SJCRH30 (cell line): ENCODE measurements around the gene EAF1. TPM values are rescaled to one million over a fixed set of nuclear protein-coding genes. Genes with fewer than 3 reads are reported as not detected.
"Not testable (repeated sequence)": the region's sequence is repeated elsewhere in the genome, so short reads cannot be mapped to it uniquely, and the experiment has no call there.

Experiments used
- DNase-seq, 2 experiments: peaks; one replicate each; pipeline ENCODE4 v3.0.0-alpha.2; 2015 to 2020
- H3K27ac ChIP-seq: fragments of 250-450 bp; sonication (Bioruptor Pico); 2 replicates; pipeline ENCODE4 v1.5.1; 2020; ENCODE audit warnings: mild to moderate bottlenecking, moderate library complexity
- H3K27me3 ChIP-seq: fragments of 250-450 bp; sonication (Bioruptor Pico); 2 replicates; pipeline ENCODE4 v1.5.1; 2020; ENCODE audit warnings: mild to moderate bottlenecking, moderate library complexity
- H3K36me3 ChIP-seq: fragments of 250-450 bp; sonication (Bioruptor Pico); 2 replicates; pipeline ENCODE4 v1.5.1; 2020; ENCODE audit warnings: mild to moderate bottlenecking, moderate library complexity
- H3K4me1 ChIP-seq: fragments of 250-450 bp; sonication (Bioruptor Pico); 2 replicates; pipeline ENCODE4 v1.5.1; 2020; ENCODE audit warnings: mild to moderate bottlenecking, moderate library complexity
- H3K4me3 ChIP-seq: fragments of 250-450 bp; sonication (Bioruptor Pico); 2 replicates; pipeline ENCODE4 v1.5.1; 2020; ENCODE audit warnings: mild to moderate bottlenecking, moderate library complexity
- H3K9me3 ChIP-seq: fragments of 250-450 bp; sonication (Bioruptor Pico); replicated peaks from 2 replicates; pipeline ENCODE4 v1.5.1; 2020; ENCODE audit warnings: mild to moderate bottlenecking, moderate library complexity
- total RNA-seq: library from RNA; depleted of rRNA; stranded (reverse); fragments of >200 nt; shearing (Covaris generic); gene quantifications from 2 replicates; pipeline ENCODE4 v1.2.3, GENCODE V29; 2014; rRNA removed

The EAF1 gene
- total RNA-seq, result 13.4 and 13.6 TPM in 2 replicates

DNA sequence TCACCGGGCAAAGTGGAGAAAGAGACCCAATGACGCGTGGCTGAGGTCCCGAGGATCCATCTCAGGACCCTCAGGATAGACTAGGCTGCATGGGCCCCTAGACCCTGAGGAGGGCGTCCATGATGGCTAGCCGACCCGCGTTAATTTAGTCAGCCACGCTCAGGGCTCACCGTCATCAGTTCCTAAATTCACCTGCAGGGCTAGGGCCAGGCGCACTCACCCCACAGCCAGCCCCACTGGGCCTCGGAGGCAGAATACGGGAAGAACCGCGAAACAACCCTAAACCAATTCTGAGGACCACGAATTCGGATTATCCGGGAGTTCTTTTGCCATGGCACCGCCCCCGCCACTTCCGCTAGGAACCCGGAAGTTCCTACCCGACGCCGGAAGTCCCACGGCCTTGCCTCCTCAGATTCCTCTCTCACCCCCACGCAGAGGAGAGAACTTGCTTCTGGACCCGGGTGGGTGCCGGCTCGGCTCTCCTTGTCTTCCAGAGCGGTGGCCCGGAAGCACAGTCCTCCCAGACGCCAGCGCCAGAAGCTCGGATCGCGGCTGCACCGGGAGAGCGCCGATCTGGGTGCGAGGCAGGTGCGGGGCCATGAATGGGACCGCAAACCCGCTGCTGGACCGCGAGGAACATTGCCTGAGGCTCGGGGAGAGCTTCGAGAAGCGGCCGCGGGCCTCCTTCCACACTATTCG, at the start of gene EAF1, which contains the start of gene METTL6:
Gene EAF1 (plus strand): TSS at position 417 of the 699 bp plus-strand sequence. CDS start 182 bp downstream, at position 599.
Gene METTL6 (minus strand): TSS at position 363 of the 699 bp plus-strand sequence. CDS start 1,033 bp downstream, outside the sequence.
- Histone ChIP-seq H3K4me3 (peak within 1 kb of the TSS; percentile 96), H3K27me3 (no peaks in the 10 kb centered on the region), H3K36me3 (peaks cover 20% of the 10 kb centered on the region), H3K27ac (peak within 1 kb of the TSS; percentile 80), H3K4me1 (peaks cover 4% of the 10 kb centered on the region; the same call in 1 of the 2 replicates), H3K9me3 (no peaks in the 10 kb centered on the region)
- peak; percentile 81 to 83 for DNase-seq

DNA sequence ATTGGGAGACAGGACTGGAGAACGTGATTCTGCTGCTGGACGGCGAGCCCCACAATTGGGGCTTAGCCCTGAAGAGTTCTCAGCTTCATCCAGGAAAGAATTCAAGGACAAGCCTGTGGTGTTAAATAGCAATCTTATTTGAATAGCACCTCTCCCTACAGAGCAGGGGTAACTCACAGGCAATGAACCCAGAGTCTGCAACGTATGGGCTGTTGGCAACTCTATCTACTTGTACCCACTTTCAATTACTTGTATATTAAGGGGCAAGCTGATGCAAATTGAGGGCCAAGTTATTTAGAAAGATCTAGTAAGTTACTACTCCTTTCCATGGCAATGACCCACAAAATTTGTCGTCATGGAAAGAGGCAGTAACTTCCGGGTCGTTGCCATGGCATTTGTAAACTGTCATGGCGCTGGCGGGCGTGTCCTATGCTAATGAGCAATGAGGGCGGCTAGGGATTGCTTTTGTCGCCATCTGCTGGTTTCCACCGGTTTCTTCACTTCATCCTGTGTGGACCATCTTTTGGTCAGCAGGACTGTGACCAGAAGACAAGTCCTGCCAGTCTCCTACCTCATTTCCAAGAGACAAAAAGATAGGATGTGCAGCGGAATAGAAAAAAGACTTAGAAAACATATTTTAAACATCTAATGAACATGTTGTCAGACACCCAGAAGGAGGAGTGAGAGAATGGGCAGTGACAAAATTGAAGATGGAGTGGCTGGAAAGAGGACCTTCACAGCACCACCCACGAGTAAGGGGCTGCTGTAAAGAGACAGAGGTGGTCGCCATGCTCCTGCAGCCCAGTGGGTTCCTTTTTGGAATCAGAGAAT, 49.2 kb upstream of the EAF1 start:
- DNase-seq, result peak; percentile 91 to 95
- Histone ChIP-seq H3K9me3 (no peaks in the 10 kb centered on the region), H3K36me3 (no peaks in the 10 kb centered on the region), H3K4me1 (no peaks in the 10 kb centered on the region), H3K27me3 (no peaks in the 10 kb centered on the region), H3K4me3 (peak overlapping the region; percentile 53), H3K27ac (no peak overlapping the region)

DNA sequence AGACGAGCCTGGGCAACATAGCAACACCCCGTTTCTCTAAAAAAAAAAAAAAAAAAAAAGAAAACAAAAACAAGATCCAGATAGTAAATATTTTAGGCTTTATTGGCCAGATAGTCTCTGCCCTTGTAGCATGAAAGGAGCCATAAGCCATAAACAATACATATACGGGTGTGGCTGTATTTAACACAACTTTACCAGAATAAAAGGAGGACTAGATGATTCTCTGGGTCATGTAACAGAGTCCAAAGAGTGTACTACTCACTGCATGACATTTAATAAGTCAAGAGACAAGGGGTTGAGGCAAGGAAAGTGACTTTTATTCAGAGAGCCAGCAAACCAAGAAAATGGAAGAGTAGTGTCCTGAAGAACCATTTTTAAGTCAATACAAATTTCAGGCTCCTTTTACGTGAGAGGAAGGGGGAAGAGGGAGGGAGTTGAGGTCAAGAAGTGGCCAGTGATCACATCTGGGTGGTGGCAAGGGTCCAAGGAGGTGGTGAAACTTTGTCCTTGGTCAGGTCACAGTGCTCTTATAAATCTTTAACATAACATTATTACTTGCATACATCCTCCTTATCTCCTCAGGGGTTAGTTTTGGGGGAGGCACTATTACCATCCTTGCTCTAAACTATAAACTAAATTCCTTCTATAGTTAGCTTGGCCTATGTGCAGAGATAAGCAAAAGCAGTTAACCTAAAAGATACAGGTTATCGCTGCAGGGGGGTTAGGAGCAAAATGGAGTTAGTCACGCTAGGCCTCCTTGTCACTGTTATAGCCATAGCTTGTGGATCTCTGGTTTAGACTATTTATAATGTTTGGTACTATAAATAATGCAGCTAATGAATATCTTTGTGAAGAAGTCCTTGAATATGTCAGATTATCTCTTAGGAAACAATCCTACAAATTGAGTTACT, 46.2 kb upstream of the EAF1 start:
- DNase-seq, result no peak
- no peak overlapping the region for H3K4me3 ChIP-seq
- no peaks in the 10 kb centered on the region for H3K27me3 ChIP-seq
- no peaks in the 10 kb centered on the region for H3K9me3 ChIP-seq
- H3K4me1 ChIP-seq, result no peaks in the 10 kb centered on the region
- no peaks in the 10 kb centered on the region for H3K36me3 ChIP-seq
- no peak overlapping the region for H3K27ac ChIP-seq

DNA sequence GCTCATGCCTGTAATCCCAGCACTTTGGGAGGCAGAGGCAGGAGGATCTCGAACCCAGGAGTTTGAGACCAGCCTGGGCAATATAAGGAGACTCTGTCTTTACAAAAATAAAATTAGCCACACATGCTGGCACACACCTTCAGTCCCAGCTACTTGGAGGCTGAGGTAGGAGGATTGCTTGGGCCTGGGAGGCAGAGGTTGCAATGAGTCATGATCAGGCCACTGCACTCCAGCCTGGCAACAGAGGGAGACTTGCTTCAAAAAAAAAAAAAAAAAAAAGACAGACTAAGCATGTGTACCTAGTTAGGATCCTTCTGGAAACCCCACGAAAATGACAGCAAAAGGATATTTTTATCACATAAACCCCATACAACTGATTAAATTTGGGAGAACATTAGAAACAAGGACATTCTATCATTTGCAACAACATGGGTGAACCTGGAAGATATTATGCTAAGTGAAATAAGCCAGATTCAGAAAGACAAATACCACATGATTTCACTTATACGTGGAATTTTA, 44.9 kb upstream of the EAF1 start:
- Histone ChIP-seq H3K4me3 (no peak overlapping the region), H3K27me3 (no peaks in the 10 kb centered on the region), H3K9me3 (no peaks in the 10 kb centered on the region), H3K36me3 (no peaks in the 10 kb centered on the region), H3K27ac (no peak overlapping the region), H3K4me1 (no peaks in the 10 kb centered on the region)
- DNase-seq, result no peak

DNA sequence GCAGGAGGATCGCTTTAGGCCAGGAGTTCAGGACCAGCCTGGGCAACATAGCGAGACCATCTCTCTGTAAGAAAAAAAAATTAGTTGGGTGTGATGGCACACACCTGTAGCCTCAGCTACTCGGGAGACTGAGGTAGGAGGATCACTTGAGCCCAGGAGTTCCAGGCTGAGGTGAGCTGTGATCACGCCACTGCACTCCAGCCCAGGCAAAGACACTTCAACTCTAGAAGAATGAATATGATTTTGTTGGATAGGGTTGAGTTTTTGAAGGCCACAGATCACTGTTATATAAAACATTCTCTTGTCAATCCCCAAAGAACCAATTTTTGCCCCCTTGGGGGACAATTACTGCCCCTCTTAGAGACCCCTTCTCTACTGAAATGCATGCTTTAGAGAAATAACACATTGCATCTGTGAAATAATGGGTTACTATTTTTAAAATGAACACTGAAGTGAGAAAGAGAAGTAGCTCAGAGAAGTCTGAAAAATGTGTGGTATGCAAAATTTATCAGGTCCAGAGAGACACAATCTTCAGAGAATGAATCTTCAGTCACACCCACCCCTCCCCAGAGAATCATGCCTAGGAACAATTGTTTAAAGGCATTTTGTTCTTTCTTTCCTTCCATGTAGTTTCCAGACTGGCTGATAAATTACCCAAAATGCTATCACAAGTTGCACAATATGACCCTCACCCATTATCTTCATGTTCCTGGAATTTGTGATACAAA, 42.7 kb upstream of the EAF1 start:
- no peaks in the 10 kb centered on the region for H3K27me3 ChIP-seq
- H3K9me3 ChIP-seq, result no peaks in the 10 kb centered on the region
- H3K36me3 ChIP-seq, result no peaks in the 10 kb centered on the region
- no peaks in the 10 kb centered on the region for H3K4me1 ChIP-seq
- no peak overlapping the region for H3K27ac ChIP-seq
- no peak for DNase-seq
- no peak overlapping the region for H3K4me3 ChIP-seq

DNA sequence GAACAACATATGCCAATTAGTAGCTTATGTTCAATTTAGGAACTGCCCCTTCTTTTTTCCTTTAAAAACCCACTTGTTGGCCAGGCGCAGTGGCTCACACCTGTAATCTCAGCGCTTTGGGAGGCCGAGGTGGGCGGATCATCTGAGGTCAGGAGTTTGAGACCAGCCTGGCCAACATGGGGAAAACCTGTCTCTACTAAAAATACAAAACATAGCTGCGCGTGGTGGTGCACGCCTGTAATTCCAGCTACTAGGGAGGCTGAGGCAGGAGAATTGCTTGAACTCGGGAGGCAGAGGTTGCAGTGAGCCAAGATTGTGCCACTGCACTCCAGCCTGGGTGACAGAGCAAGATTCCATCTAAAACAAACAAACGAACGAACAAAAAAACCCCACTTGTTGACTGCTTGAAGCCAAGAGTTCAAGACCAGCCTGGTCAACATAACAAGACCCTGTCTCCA, 42.1 kb upstream of the EAF1 start:
- DNase-seq, H3K27ac ChIP-seq, H3K4me3 ChIP-seq, H3K27me3 ChIP-seq, H3K9me3 ChIP-seq, H3K36me3 ChIP-seq, H3K4me1 ChIP-seq: not testable (repeated sequence)

DNA sequence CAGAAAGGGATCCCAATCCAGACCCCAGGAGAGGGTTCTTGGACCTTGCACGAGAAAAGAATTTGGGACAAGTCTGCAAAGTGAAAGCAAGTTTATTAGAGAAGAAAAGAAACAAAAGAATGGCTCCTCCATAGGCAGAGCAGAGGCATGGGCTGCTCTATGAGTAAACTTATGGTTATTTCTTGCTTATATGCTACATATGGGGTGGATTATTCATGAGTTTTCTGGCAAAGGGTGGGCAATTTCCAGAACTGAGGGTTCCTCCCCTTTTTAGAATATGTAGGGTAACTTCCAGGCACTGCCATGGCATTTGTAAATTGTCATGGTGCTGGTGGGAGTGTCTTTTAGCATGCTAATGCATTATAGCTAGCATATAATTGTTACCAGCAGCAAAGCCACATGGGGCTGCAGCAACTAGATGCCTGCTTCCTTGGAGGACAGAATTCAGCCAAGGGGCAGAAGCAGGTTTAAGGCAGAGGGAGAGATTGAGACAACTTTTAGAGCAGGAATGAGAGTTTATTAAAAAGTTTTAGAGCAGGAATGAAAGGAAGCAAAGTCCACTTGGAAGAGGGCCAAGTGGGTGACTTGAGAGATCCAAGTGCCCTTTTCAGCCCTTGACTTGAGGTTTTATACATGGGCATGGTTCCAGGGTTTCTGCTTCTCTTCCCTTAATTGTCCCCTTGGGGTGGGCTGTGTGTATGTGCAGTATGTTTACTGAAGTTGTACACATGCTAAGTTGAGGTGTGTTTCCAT, 41.3 kb upstream of the EAF1 start:
- no peaks in the 10 kb centered on the region for H3K9me3 ChIP-seq
- H3K36me3 ChIP-seq, result no peaks in the 10 kb centered on the region
- H3K27ac ChIP-seq, result no peak overlapping the region
- H3K27me3 ChIP-seq, result no peaks in the 10 kb centered on the region
- no peak overlapping the region for H3K4me3 ChIP-seq
- H3K4me1 ChIP-seq, result no peaks in the 10 kb centered on the region
- no peak for DNase-seq

DNA sequence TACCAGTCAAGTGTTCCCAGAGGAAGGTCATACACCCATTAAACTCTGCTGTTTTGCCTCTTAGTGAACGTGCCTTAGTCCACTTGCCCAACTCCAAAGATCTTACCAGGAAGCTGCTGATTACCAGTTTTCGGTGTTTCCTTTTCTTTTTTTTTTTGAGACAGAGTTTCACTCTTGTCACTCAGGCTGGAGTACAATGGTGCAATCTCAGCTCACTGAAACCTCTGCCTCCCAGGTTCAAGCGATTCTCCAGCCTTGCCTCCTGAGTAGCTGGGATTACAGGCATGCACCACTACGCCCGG, 40.8 kb upstream of the EAF1 start:
- H3K27ac ChIP-seq, H3K4me1 ChIP-seq, H3K27me3 ChIP-seq, DNase-seq, H3K9me3 ChIP-seq, H3K4me3 ChIP-seq, H3K36me3 ChIP-seq: not testable (repeated sequence)

DNA sequence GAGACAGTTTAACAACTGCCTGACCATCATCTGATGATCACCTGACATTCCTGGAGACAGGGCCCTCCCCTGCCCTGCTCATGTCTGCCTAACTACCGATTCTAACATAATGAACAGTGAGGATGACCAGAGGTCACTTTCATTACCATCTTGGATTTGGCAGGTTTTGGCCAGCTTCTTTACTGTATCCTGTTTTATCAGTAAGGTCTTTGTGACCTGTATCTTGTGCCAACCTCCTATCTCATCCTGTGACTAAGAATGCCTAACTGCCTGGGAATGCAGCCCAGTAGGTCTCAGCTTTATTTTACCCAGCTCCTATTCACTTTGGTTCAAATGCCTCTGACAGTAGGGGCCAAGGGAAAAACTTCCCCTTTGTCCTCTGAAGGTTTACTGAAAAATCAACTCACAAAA, 40.2 kb upstream of the EAF1 start:
- Histone ChIP-seq H3K9me3 (no peaks in the 10 kb centered on the region), H3K4me1 (no peaks in the 10 kb centered on the region), H3K27me3 (no peaks in the 10 kb centered on the region), H3K27ac (no peak overlapping the region), H3K4me3 (no peak overlapping the region), H3K36me3 (no peaks in the 10 kb centered on the region)
- DNase-seq, result no peak

DNA sequence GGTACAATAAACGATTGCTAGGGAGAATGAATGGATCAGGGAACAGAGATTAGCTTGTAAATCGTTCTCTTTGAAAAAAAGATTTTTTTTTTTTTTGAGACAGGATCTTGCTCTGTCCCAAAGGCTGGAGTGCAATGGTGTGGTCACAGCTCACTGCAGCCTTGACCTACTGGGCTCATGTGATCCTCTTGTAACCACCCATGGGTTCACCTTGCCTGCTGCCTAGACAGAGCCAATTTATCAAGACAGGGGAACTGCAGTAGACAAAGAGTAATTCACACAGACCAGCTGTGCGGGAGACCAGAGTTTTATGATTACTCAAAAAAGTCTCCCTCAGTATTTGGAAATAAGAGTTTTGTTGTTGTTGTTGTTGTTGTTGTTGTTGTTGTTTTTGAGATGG, 39.7 kb upstream of the EAF1 start:
- DNase-seq, result no peak
- no peak overlapping the region for H3K27ac ChIP-seq
- H3K9me3 ChIP-seq, result no peaks in the 10 kb centered on the region
- H3K4me3 ChIP-seq, result no peak overlapping the region
- no peaks in the 10 kb centered on the region for H3K4me1 ChIP-seq
- H3K27me3 ChIP-seq, result no peaks in the 10 kb centered on the region
- no peaks in the 10 kb centered on the region for H3K36me3 ChIP-seq

DNA sequence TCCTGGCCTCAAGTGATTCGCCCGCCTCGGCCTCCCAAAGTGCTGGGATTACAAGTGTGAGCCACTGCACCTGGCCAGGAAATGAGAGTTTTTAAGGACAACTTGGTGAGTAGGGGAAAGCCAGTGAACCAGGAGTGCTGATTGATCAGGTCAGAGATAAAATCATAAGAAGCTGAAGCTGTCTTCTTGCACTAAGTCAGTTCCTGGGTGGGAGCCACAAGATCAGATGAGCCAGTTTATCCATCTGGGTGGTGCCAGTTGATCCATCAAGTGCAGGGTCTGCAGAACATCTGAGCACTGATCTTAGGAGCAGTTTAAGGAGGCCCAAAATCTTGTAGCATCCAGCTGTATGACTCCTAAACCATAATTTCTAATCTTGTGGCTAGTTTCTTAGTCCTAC, 39.1 kb upstream of the EAF1 start:
- H3K36me3 ChIP-seq, H3K27me3 ChIP-seq, DNase-seq, H3K4me3 ChIP-seq, H3K4me1 ChIP-seq, H3K9me3 ChIP-seq, H3K27ac ChIP-seq: not testable (repeated sequence)

DNA sequence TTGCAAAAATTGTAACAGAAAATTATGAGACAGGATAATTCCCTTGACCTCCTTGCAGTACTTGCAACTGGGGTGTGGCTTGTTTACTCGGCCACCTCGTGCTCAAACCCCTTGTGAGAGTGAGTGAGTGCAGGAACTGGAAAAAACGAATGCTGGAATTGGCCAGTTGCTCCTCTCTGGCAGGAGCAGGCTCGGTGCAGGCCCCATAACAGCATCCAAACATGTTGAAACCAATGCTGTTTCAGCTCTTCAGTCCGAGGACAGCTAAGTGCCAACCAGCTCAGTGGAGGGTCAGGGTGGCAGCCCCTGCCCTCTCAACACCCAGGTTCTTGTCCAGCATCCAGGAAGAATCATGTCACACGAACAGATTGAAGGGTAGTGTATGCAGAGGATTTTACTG, 36.9 kb upstream of the EAF1 start:
- H3K36me3 ChIP-seq, result no peaks in the 10 kb centered on the region
- no peak overlapping the region for H3K27ac ChIP-seq
- H3K27me3 ChIP-seq, result no peaks in the 10 kb centered on the region
- H3K4me1 ChIP-seq, result no peaks in the 10 kb centered on the region
- no peak for DNase-seq
- H3K9me3 ChIP-seq, result no peaks in the 10 kb centered on the region
- H3K4me3 ChIP-seq, result no peak overlapping the region

DNA sequence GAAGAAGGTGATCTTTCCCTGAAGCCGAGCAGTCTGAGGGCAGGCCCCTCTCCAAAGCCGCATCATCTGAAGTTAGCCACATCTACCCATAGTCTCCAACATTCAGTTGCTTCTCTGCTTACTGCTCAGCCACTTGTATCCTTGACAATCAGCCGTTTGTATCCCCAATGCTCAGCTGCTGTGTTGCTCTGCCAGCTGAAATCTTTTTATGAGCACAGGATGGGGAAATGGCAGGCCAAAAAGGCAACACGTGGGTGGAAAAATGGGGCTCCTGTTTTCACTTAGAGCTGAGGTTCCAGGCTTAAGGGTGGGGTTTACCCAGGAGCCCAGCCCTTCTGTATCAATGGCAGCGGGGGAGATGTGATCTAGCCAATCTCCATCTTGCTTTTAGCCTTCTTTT, 36.4 kb upstream of the EAF1 start:
- Histone ChIP-seq H3K36me3 (no peaks in the 10 kb centered on the region), H3K9me3 (no peaks in the 10 kb centered on the region), H3K4me1 (no peaks in the 10 kb centered on the region), H3K27ac (no peak overlapping the region), H3K4me3 (no peak overlapping the region), H3K27me3 (no peaks in the 10 kb centered on the region)
- DNase-seq, result no peak
